A549 (cell line): Measurements from ENCODE around the gene ANXA3. TPM values are rescaled to one million over a fixed set of nuclear protein-coding genes. Genes with fewer than 3 reads are reported as not detected.

Experiments
- ATAC-seq, 2 experiments: fragments of 200-7000 bp in 1 of 2; fragments of >200 bp in 1 of 2; cut with Nextera tagmentation in 1 of 2; cut with Tn5 transposase in 1 of 2; 3 replicates each; pipeline versions ENCODE4 v1.8.0 to v1.9.1; 2018 to 2020; ENCODE audit warnings: mild to moderate bottlenecking in 1 of 2, moderate library complexity in 1 of 2
- CTCF ChIA-PET: fragments of 300-600 bp; sonication (Branson Sonifier 250); formaldehyde crosslinking; extraction: SDS; loops from one replicate; lab custom pipeline; 2021; ENCODE audit warnings: antibody characterized with exemption, inconsistent platforms; lab: Yijun Ruan, JAX
- POLR2A ChIA-PET: fragments of 350-600 bp; formaldehyde crosslinking; extraction: SDS; loops from one replicate; lab custom pipeline; 2021; ENCODE audit warnings: antibody characterized with exemption, inconsistent platforms; lab: Yijun Ruan, JAX
- DNase-seq, 2 experiments: peaks; one replicate each; pipeline versions ENCODE4 v3.0.0 to v3.0.0-alpha.2; 2011 to 2016; ENCODE audit warnings: low read depth in 1 of 2, low spot score in 1 of 2
- FAIRE-seq: peaks from 2 replicates; lab custom pipeline; 2011; peaks lifted over from hg19 to GRCh38; lab: Jason Lieb, UNC
- H3K27ac ChIP-seq, 2 experiments: fragments of >200 bp; sonication (Bioruptor Twin); formaldehyde crosslinking; 3 replicates each; pipeline ENCODE4 v1.5.1; 2016 to 2017
- H3K4me1 ChIP-seq: fragments of >200 bp; sonication (Bioruptor Twin); formaldehyde crosslinking; 3 replicates; pipeline ENCODE4 v1.6.1; 2016
- H3K4me2 ChIP-seq: fragments of >200 bp; sonication (Bioruptor Twin); formaldehyde crosslinking; 3 replicates; pipeline ENCODE4 v1.6.1; 2016
- H3K4me3 ChIP-seq: fragments of >200 bp; sonication (Bioruptor Twin); formaldehyde crosslinking; 3 replicates; pipeline ENCODE4 v1.5.1; 2016
- H3K9me3 ChIP-seq: fragments of >200 bp; sonication (Bioruptor Twin); formaldehyde crosslinking; 3 replicates; pipeline ENCODE4 v1.6.1; 2016
- BCL3 ChIP-seq: fragments of >200 bp; sonication (Bioruptor Twin); formaldehyde crosslinking; IDR thresholded peaks from 3 replicates; pipeline ENCODE4 v1.6.1; 2016
- BHLHE40 ChIP-seq: IDR thresholded peaks from 2 replicates; pipeline ENCODE4 v1.6.1; 2012; ENCODE audit warnings: low read depth, low read length, inconsistent platforms
- CHD2 ChIP-seq: fragments of 150-350 bp; IDR thresholded peaks from 2 replicates; pipeline ENCODE4 v1.6.1; 2014; ENCODE audit warnings: low read length; ENCODE audit not compliant: partially characterized antibody
- CHD4 ChIP-seq: fragments of 200-600 bp; sonication (generic); IDR thresholded peaks from 2 replicates; pipeline ENCODE4 v1.6.1; 2016; ENCODE audit warnings: antibody characterized with exemption, mild to moderate bottlenecking, borderline replicate concordance
- CTCF ChIP-seq: fragments of >200 bp; sonication (Bioruptor Twin); formaldehyde crosslinking; IDR thresholded peaks from 3 replicates; pipeline ENCODE4 v1.5.1; 2016
- EHF ChIP-seq: fragments of 250-450 bp; sonication (Bioruptor Pico); IDR thresholded peaks from 2 replicates; pipeline ENCODE4 v1.5.0; 2020; ENCODE audit warnings: mild to moderate bottlenecking
- EP300 ChIP-seq, 2 experiments: fragments of >200 bp; sonication (Bioruptor Twin); formaldehyde crosslinking; IDR thresholded peaks; 2 replicates in 1 of 2; 3 replicates in 1 of 2; pipeline ENCODE4 v1.6.1; 2016 to 2017
- ESRRA ChIP-seq: fragments of 150-350 bp; IDR thresholded peaks from 2 replicates; pipeline ENCODE4 v1.6.1; 2014; ENCODE audit warnings: mild to moderate bottlenecking, low read length, borderline replicate concordance
- HDAC2 ChIP-seq: fragments of 200-600 bp; sonication (generic); IDR thresholded peaks from 2 replicates; pipeline ENCODE4 v1.6.1; 2016
- HEYL ChIP-seq: fragments of 250-450 bp; sonication (Bioruptor Pico); IDR thresholded peaks from 2 replicates; pipeline ENCODE4 v1.8.0; 2021; ENCODE audit warnings: mild to moderate bottlenecking, moderate library complexity
- JUN ChIP-seq, 2 experiments: fragments of >200 bp; sonication (Bioruptor Twin); formaldehyde crosslinking; IDR thresholded peaks; 2 replicates in 1 of 2; 3 replicates in 1 of 2; pipeline ENCODE4 v1.6.1; 2016 to 2017
- JUNB ChIP-seq: fragments of >200 bp; sonication (Bioruptor Twin); formaldehyde crosslinking; IDR thresholded peaks from 2 replicates; pipeline ENCODE4 v1.6.1; 2016
- KDM5A ChIP-seq: fragments of 200-600 bp; sonication (generic); IDR thresholded peaks from 2 replicates; pipeline ENCODE4 v1.6.1; 2016; ENCODE audit warnings: antibody characterized with exemption, mild to moderate bottlenecking
- NPAS2 ChIP-seq: fragments of 250-450 bp; sonication (Bioruptor Pico); IDR thresholded peaks from 2 replicates; pipeline ENCODE4 v1.8.0; 2022; ENCODE audit warnings: mild to moderate bottlenecking, moderate library complexity, borderline replicate concordance
- NR3C1 ChIP-seq: fragments of >200 bp; sonication (Bioruptor Twin); formaldehyde crosslinking; IDR thresholded peaks from 3 replicates; pipeline ENCODE4 v1.6.1; 2017
- PHF8 ChIP-seq: fragments of 200-600 bp; sonication (generic); IDR thresholded peaks from 2 replicates; pipeline ENCODE4 v1.6.1; 2016; ENCODE audit warnings: low read depth, mild to moderate bottlenecking, antibody characterized with exemption, moderate library complexity, borderline replicate concordance
- POLR2AphosphoS2 ChIP-seq: conservative IDR thresholded peaks from 2 replicates; pipeline ENCODE4 v1.6.1; 2012; ENCODE audit warnings: low read length, improper control_type of control experiment, inconsistent platforms
- SMC3 ChIP-seq: fragments of >200 bp; sonication (Bioruptor Twin); formaldehyde crosslinking; IDR thresholded peaks from 3 replicates; pipeline ENCODE4 v1.6.1; 2018; ENCODE audit warnings: inconsistent platforms
- ZC3H11A ChIP-seq: fragments of 450-650 bp; IDR thresholded peaks from 2 replicates; pipeline ENCODE4 v1.6.1; 2014; ENCODE audit warnings: antibody characterized with exemption, mild to moderate bottlenecking
- WGBS: methylation state at CpG from one replicate; pipeline ENCODE4 v1.1.6; 2017; ENCODE audit errors: missing lambda C conversion rate; 5-methylcytosine and 5-hydroxymethylcytosine counted together
- polyA plus RNA-seq, 4 experiments: library from polyadenylated mRNA; depleted of rRNA in 3 of 4; stranded (reverse); fragments of >200 nt; fragmentation: RNase III in 1 of 4; extraction: RNeasy Plus Mini Kit Qiagen cat#74134 plus additional on column Dnase treatment in 1 of 4; gene quantifications; 2 replicates in 3 of 4; 3 replicates in 1 of 4; pipeline ENCODE4 v1.2.3, GENCODE V29; 2011 to 2017
- TF ChIP-seq, protein P1 (sequence below): fragments of 450-650 bp; IDR thresholded peaks from 2 replicates; pipeline ENCODE4 v1.6.1; 2014; ENCODE audit warnings: antibody characterized with exemption
- TF ChIP-seq, protein P2 (sequence below): fragments of 250-450 bp; sonication (Bioruptor Pico); IDR thresholded peaks from 2 replicates; pipeline ENCODE4 v1.5.0; 2020; ENCODE audit warnings: low read depth, mild to moderate bottlenecking, moderate library complexity

Gene ANXA3
- polyA plus RNA-seq, 2 of the 4 experiments (the other 2 are of a cell fraction) = 126 to 134 TPM

DNA sequence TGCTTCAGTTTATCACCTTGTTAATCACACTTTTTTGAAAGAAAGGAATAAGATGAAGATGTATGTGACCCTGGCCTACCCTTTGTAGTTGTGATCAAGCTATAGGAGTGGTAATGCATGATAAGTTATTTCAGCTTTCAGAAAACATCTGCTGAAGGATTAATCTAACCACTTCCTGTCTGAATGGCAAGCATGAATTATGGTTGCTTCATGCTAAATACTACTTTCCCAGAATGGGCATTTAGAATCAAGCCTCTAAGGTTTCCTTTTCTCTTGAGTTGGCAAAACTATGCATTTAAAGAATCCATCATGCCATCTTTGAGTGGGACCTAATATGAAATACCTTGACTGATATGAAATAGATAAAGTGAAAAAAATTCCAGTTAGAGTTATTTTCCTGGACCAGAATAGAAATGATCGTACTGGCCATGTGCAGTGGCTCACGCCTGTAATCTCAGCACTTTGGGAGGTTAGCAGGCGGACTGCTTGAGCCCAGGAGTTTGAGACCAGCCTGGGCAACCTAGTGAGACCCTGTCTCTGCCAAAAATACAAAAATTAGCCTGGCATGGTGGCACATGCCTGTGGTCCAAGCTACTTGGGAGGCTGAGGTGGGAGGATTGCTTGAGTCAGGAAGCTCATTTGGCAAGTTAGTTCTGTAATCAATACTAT is 59.1 kb downstream of the ANXA3 start:
- Histone ChIP-seq H3K9me3 (no peaks in the 10 kb centered on the region), H3K4me1 (no peaks in the 10 kb centered on the region), H3K27ac (no peak overlapping the region), H3K4me3 (no peak overlapping the region), H3K4me2 (no peak overlapping the region)
- no peak for FAIRE-seq
- 98% methylated on average over 3 of the region's 3 CpGs for WGBS
- TF ChIP-seq CHD4 (no peak), BCL3 (no peak), NPAS2 (CRISPR knock-in tag) (no peak), EHF (CRISPR knock-in tag) (no peak), HEYL (CRISPR knock-in tag) (no peak), PHF8 (no peak), HDAC2 (no peak), JUN (IDR thresholded peaks at IDR 0.05) (no peak), SMC3 (no peak), CHD2 (no peak), POLR2AphosphoS2 (no peak), KDM5A (no peak), CTCF (no peak), BHLHE40 (no peak), ZC3H11A (no peak), JUNB (no peak), ESRRA (no peak)
- TF ChIP-seq, protein P1, sequence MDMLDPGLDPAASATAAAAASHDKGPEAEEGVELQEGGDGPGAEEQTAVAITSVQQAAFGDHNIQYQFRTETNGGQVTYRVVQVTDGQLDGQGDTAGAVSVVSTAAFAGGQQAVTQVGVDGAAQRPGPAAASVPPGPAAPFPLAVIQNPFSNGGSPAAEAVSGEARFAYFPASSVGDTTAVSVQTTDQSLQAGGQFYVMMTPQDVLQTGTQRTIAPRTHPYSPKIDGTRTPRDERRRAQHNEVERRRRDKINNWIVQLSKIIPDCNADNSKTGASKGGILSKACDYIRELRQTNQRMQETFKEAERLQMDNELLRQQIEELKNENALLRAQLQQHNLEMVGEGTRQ = no peak
- ChIA-PET CTCF (interaction anchor here (0.6 to 3.6 kb wide), 3 partner anchors 20 to 822 kb away, joined by 3 to 28 read pairs (median 4); no protein-coding TSS in a partner anchor), POLR2A (no interaction called here)
- no peak for ATAC-seq
- no peak for DNase-seq

DNA sequence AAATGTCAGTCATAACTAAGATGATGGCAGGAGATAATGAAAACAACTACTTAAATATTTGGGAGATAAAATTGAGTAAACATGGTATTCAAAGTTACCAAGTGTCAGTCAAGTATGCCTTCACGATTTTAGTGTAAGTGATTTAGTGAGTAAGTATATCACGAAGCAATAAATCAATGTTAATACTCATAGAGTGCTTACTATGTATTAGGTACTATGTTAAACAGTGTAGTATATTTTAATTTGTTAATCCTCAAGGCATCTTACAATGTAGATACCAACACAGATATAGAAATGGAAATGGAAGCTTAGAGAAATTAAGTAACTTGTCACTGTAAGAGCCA is 59.6 kb downstream of the ANXA3 start:
- ATAC-seq (no peak), DNase-seq (no peak), FAIRE-seq (no peak)
- no peaks in the 10 kb centered on the region for H3K4me1 ChIP-seq
- H3K4me3 ChIP-seq = no peak overlapping the region
- 90% methylated on average over 2 of the region's 2 CpGs for WGBS
- ChIA-PET POLR2A (no interaction called here), CTCF (interaction anchor here (0.6 to 3.6 kb wide), 4 partner anchors 20 to 822 kb away, joined by 3 to 28 read pairs (median 4); no protein-coding TSS in a partner anchor)
- H3K9me3 ChIP-seq = no peaks in the 10 kb centered on the region
- TF ChIP-seq POLR2AphosphoS2 (no peak), EP300 (IDR thresholded peaks at IDR 0.05) (no peak), NR3C1 (no peak), JUN (IDR thresholded peaks at IDR 0.05) (no peak)
- TF ChIP-seq, protein P2, sequence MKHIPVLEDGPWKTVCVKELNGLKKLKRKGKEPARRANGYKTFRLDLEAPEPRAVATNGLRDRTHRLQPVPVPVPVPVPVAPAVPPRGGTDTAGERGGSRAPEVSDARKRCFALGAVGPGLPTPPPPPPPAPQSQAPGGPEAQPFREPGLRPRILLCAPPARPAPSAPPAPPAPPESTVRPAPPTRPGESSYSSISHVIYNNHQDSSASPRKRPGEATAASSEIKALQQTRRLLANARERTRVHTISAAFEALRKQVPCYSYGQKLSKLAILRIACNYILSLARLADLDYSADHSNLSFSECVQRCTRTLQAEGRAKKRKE = no peak
- H3K4me2 ChIP-seq = no peak overlapping the region
- no peak overlapping the region for H3K27ac ChIP-seq
